ENCODE measurements around the gene MX2.

DNA sequence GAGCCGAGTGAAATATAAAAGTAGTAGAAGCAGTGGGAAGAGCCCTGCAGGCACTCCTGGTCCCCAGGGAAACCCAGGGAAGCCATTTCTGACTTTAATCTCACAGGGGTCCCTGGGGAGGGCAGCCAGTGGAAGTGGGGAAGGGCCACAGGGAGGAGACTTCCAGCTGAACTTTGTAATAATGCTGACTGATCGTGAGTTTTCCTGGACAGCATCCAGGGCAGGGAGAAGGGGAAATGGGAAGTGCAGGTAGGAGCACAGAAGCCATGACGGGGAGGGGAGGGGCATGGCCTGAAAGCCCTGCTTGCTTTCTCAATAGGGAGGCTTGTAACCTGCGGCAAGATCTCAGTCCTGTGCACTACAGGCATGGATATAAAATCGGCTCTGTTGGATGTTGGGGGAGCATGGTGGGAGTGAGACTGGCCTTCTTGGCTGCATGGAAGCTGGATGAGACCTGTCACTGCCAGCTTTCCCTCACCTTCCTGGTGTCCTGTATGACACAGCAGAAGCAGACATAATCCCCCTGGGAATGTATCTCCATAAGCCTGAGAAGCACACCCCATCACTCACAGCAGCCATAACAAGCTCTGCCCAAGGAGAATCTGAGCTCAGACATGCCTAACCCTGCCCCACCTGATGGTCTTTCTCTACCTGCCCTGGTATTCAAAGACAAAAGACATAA, 49.1 kb downstream of the MX2 start:
- TF ChIP-seq, protein P1, sequence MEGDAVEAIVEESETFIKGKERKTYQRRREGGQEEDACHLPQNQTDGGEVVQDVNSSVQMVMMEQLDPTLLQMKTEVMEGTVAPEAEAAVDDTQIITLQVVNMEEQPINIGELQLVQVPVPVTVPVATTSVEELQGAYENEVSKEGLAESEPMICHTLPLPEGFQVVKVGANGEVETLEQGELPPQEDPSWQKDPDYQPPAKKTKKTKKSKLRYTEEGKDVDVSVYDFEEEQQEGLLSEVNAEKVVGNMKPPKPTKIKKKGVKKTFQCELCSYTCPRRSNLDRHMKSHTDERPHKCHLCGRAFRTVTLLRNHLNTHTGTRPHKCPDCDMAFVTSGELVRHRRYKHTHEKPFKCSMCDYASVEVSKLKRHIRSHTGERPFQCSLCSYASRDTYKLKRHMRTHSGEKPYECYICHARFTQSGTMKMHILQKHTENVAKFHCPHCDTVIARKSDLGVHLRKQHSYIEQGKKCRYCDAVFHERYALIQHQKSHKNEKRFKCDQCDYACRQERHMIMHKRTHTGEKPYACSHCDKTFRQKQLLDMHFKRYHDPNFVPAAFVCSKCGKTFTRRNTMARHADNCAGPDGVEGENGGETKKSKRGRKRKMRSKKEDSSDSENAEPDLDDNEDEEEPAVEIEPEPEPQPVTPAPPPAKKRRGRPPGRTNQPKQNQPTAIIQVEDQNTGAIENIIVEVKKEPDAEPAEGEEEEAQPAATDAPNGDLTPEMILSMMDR (IDR thresholded peaks at IDR 0.05) = no peak
- no peak for TF ChIP-seq POLR2A (IDR thresholded peaks at IDR 0.05)

Measured in Peyer's patch (tissue), 4 donors.